ENCODE measurements around the gene MYOCD.

Gene MYOCD

GRCh38 chr17:12641084-12641483 lies 24.6 kb upstream of the MYOCD start:
- DNase-seq (ENCODE audit: low read depth in 2 of 2): no peak

GRCh38 chr17:12642034-12642433 lies 23.7 kb upstream of the MYOCD start:
- DNase-seq (ENCODE audit: low read depth in 2 of 2): no peak

GRCh38 chr17:12643822-12644221 lies 21.9 kb upstream of the MYOCD start:
- DNase-seq (ENCODE audit: low read depth in 2 of 2): no peak

- DNase-seq (ENCODE audit: low read depth in 2 of 2): no peak
Measured at GRCh38 chr17:12644623-12645022, 21.1 kb upstream of the MYOCD start.

- DNase-seq (ENCODE audit: low read depth in 2 of 2): no peak
Measured at GRCh38 chr17:12646761-12647422, 18.8 kb upstream of the MYOCD start.

- DNase-seq (ENCODE audit: low read depth in 2 of 2): no peak
Measured at GRCh38 chr17:12648498-12648897, 17.2 kb upstream of the MYOCD start.

GRCh38 chr17:12655936-12656335 lies 9.8 kb upstream of the MYOCD start:
- no peak for DNase-seq (ENCODE audit: low read depth in 2 of 2)

- no peak for DNase-seq (ENCODE audit: low read depth in 2 of 2)
Measured at GRCh38 chr17:12656354-12656753, 9.3 kb upstream of the MYOCD start.

GRCh38 chr17:12659500-12659899 lies 6.2 kb upstream of the MYOCD start:
- no peak for DNase-seq (ENCODE audit: low read depth in 2 of 2)

- DNase-seq (ENCODE audit: low read depth in 2 of 2): no peak
Measured at GRCh38 chr17:12664252-12664651, 1.4 kb upstream of the MYOCD start.

GRCh38 chr17:12664894-12665262 lies 812 bp upstream of the MYOCD start:
- no peak for DNase-seq (ENCODE audit: low read depth in 2 of 2)

- DNase-seq (ENCODE audit: low read depth in 2 of 2): no peak
Measured at GRCh38 chr17:12666718-12667117, 1.0 kb downstream of the MYOCD start.

- DNase-seq (ENCODE audit: low read depth in 2 of 2): no peak
Measured at GRCh38 chr17:12667299-12667958, 1.7 kb downstream of the MYOCD start.

- no peak for DNase-seq (ENCODE audit: low read depth in 2 of 2)
Measured at GRCh38 chr17:12671906-12672305, 6.2 kb downstream of the MYOCD start.

- no peak for DNase-seq (ENCODE audit: low read depth in 2 of 2)
Measured at GRCh38 chr17:12672947-12673346, 7.3 kb downstream of the MYOCD start.

- no peak for DNase-seq (ENCODE audit: low read depth in 2 of 2)
Measured at GRCh38 chr17:12673788-12674187, 8.1 kb downstream of the MYOCD start.

- DNase-seq (ENCODE audit: low read depth in 2 of 2): no peak
Measured at GRCh38 chr17:12680407-12680897, 14.8 kb downstream of the MYOCD start.

GRCh38 chr17:12680993-12681392 lies 15.3 kb downstream of the MYOCD start:
- DNase-seq (ENCODE audit: low read depth in 2 of 2): no peak

- no peak for DNase-seq (ENCODE audit: low read depth in 2 of 2)
Measured at GRCh38 chr17:12683299-12683698, 17.6 kb downstream of the MYOCD start.

GRCh38 chr17:12686486-12686885 lies 20.8 kb downstream of the MYOCD start:
- DNase-seq (ENCODE audit: low read depth in 2 of 2): no peak

GRCh38 chr17:12688382-12688781 lies 22.7 kb downstream of the MYOCD start:
- DNase-seq (ENCODE audit: low read depth in 2 of 2): no peak

GRCh38 chr17:12691173-12691572 lies 25.5 kb downstream of the MYOCD start:
- no peak for DNase-seq (ENCODE audit: low read depth in 2 of 2)

- DNase-seq (ENCODE audit: low read depth in 2 of 2): no peak
Measured at GRCh38 chr17:12693640-12694039, 27.9 kb downstream of the MYOCD start.

GRCh38 chr17:12706070-12706469 lies 40.4 kb downstream of the MYOCD start:
- no peak for DNase-seq (ENCODE audit: low read depth in 2 of 2)

Measured in activated CD8-positive, alpha-beta memory T cell treated with anti-CD3 and anti-CD28 coated beads for 4 hours (primary cell).